KMS-11 (cell line): ENCODE data around the gene KCNJ10.

Experiments used
- H2AFZ ChIP-seq: fragments of 200-600 bp; sonication (generic); 2 replicates; pipeline ENCODE4 v1.6.1; 2016; ENCODE audit warnings: antibody characterized with exemption, mixed run types, low read depth
- H3K27ac ChIP-seq: fragments of 200-600 bp; sonication (generic); 2 replicates; pipeline ENCODE4 v1.6.1; 2016; ENCODE audit warnings: mild to moderate bottlenecking, mixed run types
- H3K27me3 ChIP-seq: fragments of 200-600 bp; sonication (generic); 2 replicates; pipeline ENCODE4 v1.6.1; 2017; ENCODE audit warnings: mild to moderate bottlenecking, low read depth, mixed run types, moderate library complexity; ENCODE audit not compliant: insufficient read depth
- H3K36me3 ChIP-seq: fragments of 200-600 bp; sonication (generic); 2 replicates; pipeline ENCODE4 v1.6.1; 2017; ENCODE audit warnings: mild to moderate bottlenecking, mixed run types; ENCODE audit not compliant: insufficient read depth
- H3K4me1 ChIP-seq: fragments of 200-600 bp; sonication (generic); 2 replicates; pipeline ENCODE4 v1.6.1; 2016; ENCODE audit warnings: mild to moderate bottlenecking, low read depth, mixed run types; ENCODE audit not compliant: poor library complexity, severe bottlenecking
- H3K4me2 ChIP-seq: fragments of 200-600 bp; sonication (generic); 2 replicates; pipeline ENCODE4 v1.7.0; 2016; ENCODE audit warnings: mild to moderate bottlenecking, mixed run types
- H3K4me3 ChIP-seq: fragments of 200-600 bp; sonication (generic); IDR thresholded peaks from 2 replicates; pipeline ENCODE4 v1.6.1; 2017; ENCODE audit warnings: low read depth, low read length, mixed read lengths; ENCODE audit not compliant: insufficient read depth
- H3K79me2 ChIP-seq: fragments of 200-600 bp; sonication (generic); 2 replicates; pipeline ENCODE4 v1.6.1; 2016; ENCODE audit warnings: low read depth, mixed run types; ENCODE audit not compliant: insufficient read depth
- H3K9ac ChIP-seq: fragments of 200-600 bp; sonication (generic); 2 replicates; pipeline ENCODE4 v1.6.1; 2016; ENCODE audit warnings: mild to moderate bottlenecking, mixed run types
- H4K20me1 ChIP-seq: fragments of 200-600 bp; sonication (generic); 2 replicates; pipeline ENCODE4 v1.6.1; 2016; ENCODE audit warnings: mild to moderate bottlenecking, mixed run types; ENCODE audit not compliant: insufficient read depth
- TF ChIP-seq, protein P1 (sequence below): fragments of 200-600 bp; sonication (generic); conservative IDR thresholded peaks from 2 replicates; pipeline ENCODE4 v1.6.1; 2017; ENCODE audit warnings: low read depth, mild to moderate bottlenecking, antibody characterized with exemption, low read length, moderate library complexity, mixed read lengths

The KCNJ10 gene

DNA sequence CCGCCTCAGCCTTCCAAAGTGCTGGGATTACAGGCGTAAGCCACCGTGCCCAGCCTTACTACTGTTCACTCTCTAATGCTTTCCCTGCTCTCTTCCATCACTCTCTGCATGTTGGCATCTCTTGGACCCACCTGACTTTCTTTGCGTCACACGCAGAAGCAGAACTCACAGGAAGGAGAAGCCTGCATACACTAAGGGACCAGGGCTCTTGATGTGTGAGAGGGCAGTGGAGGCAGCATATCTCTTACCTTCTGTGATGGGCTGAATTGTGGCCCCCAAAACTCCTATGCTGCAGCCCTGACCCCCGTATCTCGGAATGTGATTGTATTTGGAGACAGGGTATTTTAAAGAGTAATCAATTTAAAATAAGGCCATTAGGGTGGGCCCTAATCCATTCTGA, 89.2 kb downstream of the KCNJ10 start:
- H3K9ac ChIP-seq = no peak overlapping the region
- H3K36me3 ChIP-seq = no peaks in the 10 kb centered on the region
- no peaks in the 10 kb centered on the region for H3K79me2 ChIP-seq
- H3K4me1 ChIP-seq = no peaks in the 10 kb centered on the region
- no peak overlapping the region for H3K27ac ChIP-seq
- no peaks in the 10 kb centered on the region for H3K27me3 ChIP-seq
- H3K4me3 ChIP-seq = no peak overlapping the region
- H2AFZ ChIP-seq = no peak overlapping the region
- TF ChIP-seq, protein P1, sequence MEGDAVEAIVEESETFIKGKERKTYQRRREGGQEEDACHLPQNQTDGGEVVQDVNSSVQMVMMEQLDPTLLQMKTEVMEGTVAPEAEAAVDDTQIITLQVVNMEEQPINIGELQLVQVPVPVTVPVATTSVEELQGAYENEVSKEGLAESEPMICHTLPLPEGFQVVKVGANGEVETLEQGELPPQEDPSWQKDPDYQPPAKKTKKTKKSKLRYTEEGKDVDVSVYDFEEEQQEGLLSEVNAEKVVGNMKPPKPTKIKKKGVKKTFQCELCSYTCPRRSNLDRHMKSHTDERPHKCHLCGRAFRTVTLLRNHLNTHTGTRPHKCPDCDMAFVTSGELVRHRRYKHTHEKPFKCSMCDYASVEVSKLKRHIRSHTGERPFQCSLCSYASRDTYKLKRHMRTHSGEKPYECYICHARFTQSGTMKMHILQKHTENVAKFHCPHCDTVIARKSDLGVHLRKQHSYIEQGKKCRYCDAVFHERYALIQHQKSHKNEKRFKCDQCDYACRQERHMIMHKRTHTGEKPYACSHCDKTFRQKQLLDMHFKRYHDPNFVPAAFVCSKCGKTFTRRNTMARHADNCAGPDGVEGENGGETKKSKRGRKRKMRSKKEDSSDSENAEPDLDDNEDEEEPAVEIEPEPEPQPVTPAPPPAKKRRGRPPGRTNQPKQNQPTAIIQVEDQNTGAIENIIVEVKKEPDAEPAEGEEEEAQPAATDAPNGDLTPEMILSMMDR = no peak
- no peak overlapping the region for H3K4me2 ChIP-seq
- no peaks in the 10 kb centered on the region for H4K20me1 ChIP-seq

DNA sequence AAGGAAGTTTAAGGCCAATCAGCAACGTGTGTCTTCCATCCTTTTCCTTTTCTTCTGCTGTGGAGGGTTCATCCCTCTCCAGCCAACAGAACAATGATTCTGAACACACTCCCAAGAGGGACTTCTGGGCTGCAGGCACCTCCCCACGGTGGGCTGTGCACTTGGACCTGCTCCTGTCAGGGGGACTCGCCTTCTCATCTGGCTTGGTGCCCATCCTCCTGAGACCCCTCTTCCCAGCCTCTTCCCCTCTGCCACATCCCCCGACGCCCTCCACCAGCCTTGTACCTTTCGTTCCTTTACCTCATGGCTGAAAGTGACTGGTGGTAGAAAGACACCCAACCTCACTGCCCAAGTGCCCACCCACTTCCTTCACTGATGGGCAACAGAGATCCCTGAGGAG, 89.9 kb downstream of the KCNJ10 start:
- Histone ChIP-seq H4K20me1 (no peaks in the 10 kb centered on the region), H3K4me2 (no peak overlapping the region), H3K79me2 (no peaks in the 10 kb centered on the region), H3K9ac (no peak overlapping the region), H3K4me1 (no peaks in the 10 kb centered on the region), H3K4me3 (no peak overlapping the region), H3K27ac (no peak overlapping the region), H2AFZ (no peak overlapping the region), H3K27me3 (no peaks in the 10 kb centered on the region), H3K36me3 (no peaks in the 10 kb centered on the region)
- TF ChIP-seq, protein P1 = no peak

DNA sequence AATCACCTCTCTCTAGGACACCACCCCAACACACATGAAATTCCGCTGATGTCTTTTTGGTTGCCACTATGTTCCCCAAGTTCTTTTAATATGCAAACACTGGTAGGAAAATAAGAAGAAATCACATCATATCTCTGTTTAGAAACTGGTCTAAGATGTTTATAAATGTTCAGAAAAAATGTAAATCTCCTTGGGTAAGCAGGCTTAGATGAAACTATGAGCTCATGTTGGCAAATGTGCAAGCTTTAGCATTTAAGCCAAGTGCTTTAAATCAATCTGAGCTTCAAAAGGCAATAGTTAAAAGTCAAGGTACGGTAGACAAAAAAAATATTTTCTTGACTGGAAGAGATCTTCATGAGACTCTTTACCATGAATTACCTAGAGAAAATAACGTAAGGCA, 90.7 kb downstream of the KCNJ10 start:
- H3K79me2 ChIP-seq = no peaks in the 10 kb centered on the region
- no peaks in the 10 kb centered on the region for H3K4me1 ChIP-seq
- no peak overlapping the region for H3K4me2 ChIP-seq
- no peaks in the 10 kb centered on the region for H4K20me1 ChIP-seq
- TF ChIP-seq, protein P1 = no peak
- no peaks in the 10 kb centered on the region for H3K36me3 ChIP-seq
- no peak overlapping the region for H3K9ac ChIP-seq
- no peak overlapping the region for H3K27ac ChIP-seq
- no peak overlapping the region for H3K4me3 ChIP-seq
- no peak overlapping the region for H2AFZ ChIP-seq
- H3K27me3 ChIP-seq = no peaks in the 10 kb centered on the region

DNA sequence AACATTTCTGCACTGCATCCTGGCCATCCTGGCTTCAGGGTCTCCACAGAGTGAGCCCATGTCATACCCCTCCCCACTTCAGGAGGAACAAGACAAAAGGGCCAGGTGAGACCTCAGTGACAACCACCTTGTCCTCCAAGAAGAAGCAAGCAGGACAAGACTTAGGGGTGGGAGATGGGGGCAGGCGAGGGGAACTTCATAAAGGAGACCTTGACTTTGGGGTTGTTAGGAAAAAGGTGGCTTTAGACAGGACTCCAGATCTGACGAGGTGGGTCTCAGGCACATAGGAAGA, 91.9 kb downstream of the KCNJ10 start:
- no peaks in the 10 kb centered on the region for H3K79me2 ChIP-seq
- no peaks in the 10 kb centered on the region for H3K4me1 ChIP-seq
- H3K27ac ChIP-seq = no peak overlapping the region
- no peak overlapping the region for H3K4me3 ChIP-seq
- H3K4me2 ChIP-seq = no peak overlapping the region
- no peaks in the 10 kb centered on the region for H3K27me3 ChIP-seq
- H2AFZ ChIP-seq = no peak overlapping the region
- H3K9ac ChIP-seq = no peak overlapping the region
- H4K20me1 ChIP-seq = no peaks in the 10 kb centered on the region
- no peaks in the 10 kb centered on the region for H3K36me3 ChIP-seq
- TF ChIP-seq, protein P1 = no peak
